HepG2 (cell line): ENCODE data around the gene TRAPPC12. TPM values are rescaled to one million over a fixed set of nuclear protein-coding genes. Genes with fewer than 3 reads are reported as not detected.

ENCODE experiments used
- BORCS8-MEF2B ChIP-seq: sonication (generic); formaldehyde crosslinking; IDR thresholded peaks from 2 replicates; pipeline ENCODE4 v1.8.0; 2022; ENCODE audit warnings: mild to moderate bottlenecking, missing genetic modification reagents
- BRF2 ChIP-seq: sonication (generic); formaldehyde crosslinking; IDR thresholded peaks from 2 replicates; pipeline ENCODE4 v1.8.1; 2022; ENCODE audit warnings: mild to moderate bottlenecking, missing genetic modification reagents
- FOXA3 ChIP-seq: IDR thresholded peaks from 2 replicates; pipeline ENCODE4 v1.6.1; 2016; ENCODE audit warnings: missing genetic modification reagents, missing compliant biosample characterization
- FOXC1 ChIP-seq: sonication (generic); formaldehyde crosslinking; IDR thresholded peaks from 2 replicates; pipeline ENCODE4 v1.8.0; 2022; ENCODE audit warnings: mild to moderate bottlenecking, missing genetic modification reagents, borderline replicate concordance
- FOXK2 ChIP-seq: fragments of 450-650 bp; IDR thresholded peaks from 2 replicates; pipeline ENCODE4 v1.6.1; 2016
- GMEB1 ChIP-seq: sonication (generic); formaldehyde crosslinking; IDR thresholded peaks from 2 replicates; pipeline ENCODE4 v1.5.1; 2020; ENCODE audit warnings: missing genetic modification reagents, mild to moderate bottlenecking, borderline replicate concordance
- HNRNPUL1 ChIP-seq: fragments of 200-400 bp; formaldehyde crosslinking; IDR thresholded peaks from 2 replicates; pipeline ENCODE4 v1.6.1; 2017; ENCODE audit warnings: low read depth, mild to moderate bottlenecking, low read length, moderate library complexity
- HOXA9 ChIP-seq: sonication (generic); formaldehyde crosslinking; IDR thresholded peaks from 2 replicates; pipeline ENCODE4 v1.8.1; 2022; ENCODE audit warnings: missing genetic modification reagents, mild to moderate bottlenecking, moderate library complexity, borderline replicate concordance
- JUNB ChIP-seq: sonication (generic); formaldehyde crosslinking; IDR thresholded peaks from 2 replicates; pipeline ENCODE4 v1.8.0; 2022; ENCODE audit warnings: missing genetic modification reagents, mild to moderate bottlenecking, borderline replicate concordance
- KDM2A ChIP-seq: sonication (generic); formaldehyde crosslinking; IDR thresholded peaks from 2 replicates; pipeline ENCODE4 v1.4.0; 2020; ENCODE audit warnings: low read depth, missing genetic modification reagents, borderline replicate concordance
- MIXL1 ChIP-seq: IDR thresholded peaks from 2 replicates; pipeline ENCODE4 v1.6.1; 2016
- NR3C1 ChIP-seq: sonication (generic); formaldehyde crosslinking; IDR thresholded peaks from 2 replicates; pipeline ENCODE4 v1.4.0; 2020; ENCODE audit warnings: missing genetic modification reagents
- RFXAP ChIP-seq: sonication (generic); formaldehyde crosslinking; IDR thresholded peaks from 2 replicates; pipeline ENCODE4 v1.4.0; 2020; ENCODE audit warnings: missing genetic modification reagents, borderline replicate concordance
- TCF12 ChIP-seq, 2 experiments: fragments of 450-650 bp in 1 of 2; sonication (generic) in 1 of 2; formaldehyde crosslinking in 1 of 2; IDR thresholded peaks; 2 replicates each; pipeline versions ENCODE4 v1.6.1 to v1.8.0; 2017 to 2022; ENCODE audit warnings: antibody characterized with exemption in 1 of 2, mild to moderate bottlenecking in 1 of 2, missing genetic modification reagents in 1 of 2, moderate library complexity in 1 of 2
- TFDP2 ChIP-seq: sonication (generic); formaldehyde crosslinking; IDR thresholded peaks from 2 replicates; pipeline ENCODE4 v1.4.0; 2020; ENCODE audit warnings: missing genetic modification reagents
- ZHX2 ChIP-seq, 2 experiments: sonication (generic) in 1 of 2; formaldehyde crosslinking in 1 of 2; IDR thresholded peaks; 2 replicates each; pipeline versions ENCODE4 v1.6.1 to v1.9.0; 2014 to 2022; ENCODE audit warnings: antibody characterized with exemption in 1 of 2, borderline replicate concordance in 1 of 2, inconsistent platforms in 1 of 2, low read depth in 1 of 2, missing genetic modification reagents in 1 of 2
- ZNF232 ChIP-seq: sonication (generic); formaldehyde crosslinking; IDR thresholded peaks from 2 replicates; pipeline ENCODE4 v1.4.0; 2020; ENCODE audit warnings: missing genetic modification reagents, borderline replicate concordance
- polyA plus RNA-seq, 8 experiments: library from polyadenylated mRNA; depleted of rRNA in 3 of 8; stranded (reverse) in 7 of 8; unstranded in 1 of 8; fragments of >200 nt; fragmentation: Illumina TruSeq in 4 of 8; extraction: Trizol in 4 of 8; gene quantifications; 2 replicates each; pipeline versions ENCODE4 v1.2.1 to v1.2.3, GENCODE V29; 2011 to 2016; ENCODE audit warnings: low read depth in 4 of 8, missing spikeins in 1 of 8, mixed read lengths in 1 of 8; ENCODE audit not compliant: insufficient read depth in 1 of 8
- total RNA-seq, 5 experiments: library from RNA; depleted of rRNA; stranded (reverse); fragments of >200 nt; fragmentation: Illumina TruSeq; extraction: Trizol; gene quantifications; 2 replicates each; pipeline ENCODE4 v1.2.3, GENCODE V29; 2016; ENCODE audit warnings: low read depth in 1 of 5

Gene TRAPPC12
- total and polyA plus RNA-seq, 2 of the 13 experiments (the other 11 are each of a cell fraction or from before 2014, with no cell fraction given): 46.4 to 97.7 TPM

GRCh38 chr2:3492951-3493614 lies 113.6 kb downstream of the TRAPPC12 start (continued):
- TF ChIP-seq BRF2 (CRISPR knock-in tag) (no peak), HOXA9 (no peak), FOXK2 (no peak), KDM2A (CRISPR knock-in tag) (peak; percentile 89; the same call in 1 of the 2 replicates), FOXA3 (CRISPR knock-in tag) (peak; percentile 52), TFDP2 (CRISPR knock-in tag) (no peak), HNRNPUL1 (no peak), ZNF232 (CRISPR knock-in tag) (no peak), FOXC1 (CRISPR knock-in tag) (0 out of 2 replicates have a peak, but pooled peaks have one; percentile 48), GMEB1 (no peak; the same call in 1 of the 2 replicates), RFXAP (no peak), MIXL1 (no peak), JUNB (CRISPR knock-in tag) (no peak), ZHX2 (IDR thresholded peaks at IDR 0.05; ENCODE audit: low read depth) (peak; percentile 60; the same call in 1 of the 2 replicates), ZHX2 (CRISPR knock-in tag; IDR thresholded peaks at IDR 0.05; ENCODE audit: borderline replicate concordance) (no peak), BORCS8-MEF2B (CRISPR knock-in tag) (no peak), TCF12 (IDR thresholded peaks at IDR 0.05) (no peak), TCF12 (CRISPR knock-in tag; IDR thresholded peaks at IDR 0.05) (no peak), NR3C1 (CRISPR knock-in tag) (no peak)
